Measurements from ENCODE around the gene COLEC11.
"Not testable (repeated sequence)": the region's sequence is repeated elsewhere in the genome, so short reads cannot be mapped to it uniquely, and the experiment has no call there.

COLEC11 gene

GRCh38 chr2:3594493-3595281, at the start of gene COLEC11:
COLEC11 (plus strand) TSS chr2:3595112; CDS start chr2:3604341, 9,229 bp downstream.
- no peak for DNase-seq

- DNase-seq: no peak
These were observed 49.0 kb upstream of the COLEC11 start for GRCh38 chr2:3545788-3546478.

- DNase-seq: no peak
These were observed 47.0 kb upstream of the COLEC11 start for GRCh38 chr2:3547915-3548314.

GRCh38 chr2:3553946-3554345, 41.0 kb upstream of the COLEC11 start:
- DNase-seq: no peak

- no peak for DNase-seq
These were observed 37.2 kb upstream of the COLEC11 start for GRCh38 chr2:3557639-3558204.

GRCh38 chr2:3558205-3559014, 36.5 kb upstream of the COLEC11 start, which contains the start of gene RNASEH1:
RNASEH1 (minus strand) TSS chr2:3558333; CDS start chr2:3558260, 73 bp downstream.
- DNase-seq: peak; percentile 98

GRCh38 chr2:3563521-3563976, 31.4 kb upstream of the COLEC11 start:
- no peak for DNase-seq

- no peak for DNase-seq
These were observed 29.8 kb upstream of the COLEC11 start for GRCh38 chr2:3565117-3565516.

- DNase-seq: no peak
These were observed 28.1 kb upstream of the COLEC11 start for GRCh38 chr2:3566806-3567205.

GRCh38 chr2:3569656-3570055, 25.3 kb upstream of the COLEC11 start:
- not testable (repeated sequence) for DNase-seq

GRCh38 chr2:3571284-3571683, 23.6 kb upstream of the COLEC11 start:
- no peak for DNase-seq

GRCh38 chr2:3572620-3573019, 22.3 kb upstream of the COLEC11 start:
- no peak for DNase-seq

GRCh38 chr2:3574155-3574554, 20.8 kb upstream of the COLEC11 start:
- no peak for DNase-seq

GRCh38 chr2:3575534-3576262, 19.2 kb upstream of the COLEC11 start:
- peak; percentile 21 for DNase-seq

- DNase-seq: not testable (repeated sequence)
These were observed 18.7 kb upstream of the COLEC11 start for GRCh38 chr2:3576263-3576630.

- DNase-seq: no peak
These were observed 15.9 kb upstream of the COLEC11 start for GRCh38 chr2:3578987-3579386.

- no peak for DNase-seq
These were observed 14.5 kb upstream of the COLEC11 start for GRCh38 chr2:3580449-3580848.

- no peak for DNase-seq
These were observed 13.3 kb upstream of the COLEC11 start for GRCh38 chr2:3581367-3582262.

- no peak for DNase-seq
These were observed 10.8 kb upstream of the COLEC11 start for GRCh38 chr2:3584076-3584475.

GRCh38 chr2:3584608-3585260, 10.2 kb upstream of the COLEC11 start:
- no peak for DNase-seq

All from CD4-positive, alpha-beta T cell treated with Interleukin-6 for 4 hours (primary cell).